Subcutaneous abdominal adipose tissue (tissue), 5 donors: Measurements from ENCODE around the gene PLCB2.

Experiments
- H3K27ac ChIP-seq: one replicate; pipeline ENCODE4 v1.7.0; 2013; ENCODE audit warnings: low read depth, mild to moderate bottlenecking, inconsistent platforms, low read length, moderate library complexity
- H3K27me3 ChIP-seq, 5 donors: one replicate each; pipeline ENCODE4 v1.7.0; 2013; ENCODE audit warnings: low read length in 5 of 5, inconsistent platforms in 1 of 5; ENCODE audit not compliant: control insufficient read depth in 5 of 5, insufficient read depth in 4 of 5
- H3K36me3 ChIP-seq, 5 donors: one replicate each; pipeline ENCODE4 v1.7.0; 2013; ENCODE audit warnings: low read length in 5 of 5; ENCODE audit not compliant: control insufficient read depth in 5 of 5, insufficient read depth in 5 of 5
- H3K4me1 ChIP-seq, 5 donors: one replicate each; pipeline ENCODE4 v1.7.0; 2013; ENCODE audit warnings: low read length in 5 of 5, mild to moderate bottlenecking in 3 of 5, moderate library complexity in 1 of 5; ENCODE audit not compliant: control insufficient read depth in 5 of 5, insufficient read depth in 5 of 5
- H3K4me3 ChIP-seq, 5 donors: one replicate each; pipeline ENCODE4 v1.7.0; 2013; ENCODE audit warnings: low read length in 5 of 5, low read depth in 1 of 5
- H3K9ac ChIP-seq, 5 donors: one replicate each; pipeline ENCODE4 v1.7.0; 2013; ENCODE audit warnings: low read length in 5 of 5, mild to moderate bottlenecking in 4 of 5, moderate library complexity in 3 of 5
- H3K9me3 ChIP-seq, 5 donors: one replicate each; pipeline ENCODE4 v1.7.0; 2013; ENCODE audit warnings: low read length in 5 of 5; ENCODE audit not compliant: control insufficient read depth in 5 of 5
- donor health status: healthy.
- donor health status: healthy.
- donor health status: healthy.
- donor health status: healthy.
- donor health status: healthy.

The PLCB2 gene

DNA sequence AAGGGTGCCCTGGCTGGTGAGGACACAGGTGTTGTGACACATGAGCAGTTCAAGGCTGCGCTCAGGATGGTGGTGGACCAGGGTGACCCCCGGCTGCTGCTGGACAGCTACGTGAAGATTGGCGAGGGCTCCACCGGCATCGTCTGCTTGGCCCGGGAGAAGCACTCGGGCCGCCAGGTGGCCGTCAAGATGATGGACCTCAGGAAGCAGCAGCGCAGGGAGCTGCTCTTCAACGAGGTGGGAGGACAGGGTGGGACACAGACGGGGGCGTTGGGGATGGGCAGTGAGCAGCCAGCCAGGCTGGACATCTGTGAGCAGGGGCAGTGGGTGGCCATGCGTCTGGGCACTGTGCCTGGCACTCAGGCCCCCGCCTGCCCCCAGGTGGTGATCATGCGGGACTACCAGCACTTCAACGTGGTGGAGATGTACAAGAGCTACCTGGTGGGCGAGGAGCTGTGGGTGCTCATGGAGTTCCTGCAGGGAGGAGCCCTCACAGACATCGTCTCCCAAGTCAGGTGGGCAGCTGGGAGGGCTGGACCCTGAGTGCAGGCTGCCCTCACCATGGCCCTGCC lies 35.2 kb downstream of the PLCB2 start:
- Histone ChIP-seq H3K9me3 (no peaks in the 10 kb centered on the region), H3K4me3 (no peak overlapping the region), H3K27ac (no peak overlapping the region), H3K9ac (no peak overlapping the region), H3K36me3 (no peaks in the 10 kb centered on the region), H3K4me1 (peaks cover 0 to 21% (median under 1%) of the 10 kb centered on the region in 5 donors), H3K27me3 (peaks cover 0 to 7% (median 2%) of the 10 kb centered on the region in 5 donors)

DNA sequence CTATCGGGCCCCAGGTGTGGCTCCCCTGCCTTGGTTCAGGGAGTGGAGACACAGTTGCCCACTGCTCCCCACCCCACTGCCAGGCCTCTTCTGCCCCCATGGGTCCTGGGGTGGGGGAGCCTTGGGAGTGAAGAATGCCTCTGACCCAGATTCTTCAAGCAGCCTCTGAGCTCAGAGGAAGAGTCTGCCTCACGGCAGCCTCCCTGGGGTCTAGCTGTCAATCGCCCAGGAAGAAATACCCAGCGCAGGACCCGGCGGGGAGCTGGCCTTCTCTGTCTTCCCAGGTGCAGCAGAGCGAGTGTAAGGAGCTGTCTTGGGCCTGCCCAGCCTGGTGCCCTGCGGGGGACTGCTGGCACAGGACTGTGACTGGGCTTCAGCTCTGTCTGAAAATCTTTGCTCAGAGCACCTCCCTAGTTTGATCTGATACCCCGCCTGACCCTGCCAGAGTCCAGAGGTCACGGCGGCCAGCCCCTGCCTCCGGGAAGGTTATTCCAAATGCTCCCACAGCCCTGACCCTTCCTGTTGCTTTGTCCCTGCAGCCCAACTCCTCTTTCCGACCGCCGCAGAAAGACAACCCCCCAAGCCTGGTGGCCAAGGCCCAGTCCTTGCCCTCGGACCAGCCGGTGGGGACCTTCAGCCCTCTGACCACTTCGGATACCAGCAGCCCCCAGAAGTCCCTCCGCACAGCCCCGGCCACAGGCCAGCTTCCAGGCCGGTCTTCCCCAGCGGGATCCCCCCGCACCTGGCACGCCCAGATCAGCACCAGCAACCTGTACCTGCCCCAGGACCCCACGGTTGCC lies 35.9 kb downstream of the PLCB2 start:
- no peak overlapping the region for H3K9ac ChIP-seq
- no peak overlapping the region for H3K4me3 ChIP-seq
- peaks cover 0 to 14% (median 0%) of the 10 kb centered on the region in 5 donors for H3K4me1 ChIP-seq
- no peak overlapping the region for H3K27ac ChIP-seq
- H3K27me3 ChIP-seq = peaks cover 0 to 6% (median 0%) of the 10 kb centered on the region in 5 donors
- H3K9me3 ChIP-seq = no peaks in the 10 kb centered on the region
- H3K36me3 ChIP-seq = no peaks in the 10 kb centered on the region

DNA sequence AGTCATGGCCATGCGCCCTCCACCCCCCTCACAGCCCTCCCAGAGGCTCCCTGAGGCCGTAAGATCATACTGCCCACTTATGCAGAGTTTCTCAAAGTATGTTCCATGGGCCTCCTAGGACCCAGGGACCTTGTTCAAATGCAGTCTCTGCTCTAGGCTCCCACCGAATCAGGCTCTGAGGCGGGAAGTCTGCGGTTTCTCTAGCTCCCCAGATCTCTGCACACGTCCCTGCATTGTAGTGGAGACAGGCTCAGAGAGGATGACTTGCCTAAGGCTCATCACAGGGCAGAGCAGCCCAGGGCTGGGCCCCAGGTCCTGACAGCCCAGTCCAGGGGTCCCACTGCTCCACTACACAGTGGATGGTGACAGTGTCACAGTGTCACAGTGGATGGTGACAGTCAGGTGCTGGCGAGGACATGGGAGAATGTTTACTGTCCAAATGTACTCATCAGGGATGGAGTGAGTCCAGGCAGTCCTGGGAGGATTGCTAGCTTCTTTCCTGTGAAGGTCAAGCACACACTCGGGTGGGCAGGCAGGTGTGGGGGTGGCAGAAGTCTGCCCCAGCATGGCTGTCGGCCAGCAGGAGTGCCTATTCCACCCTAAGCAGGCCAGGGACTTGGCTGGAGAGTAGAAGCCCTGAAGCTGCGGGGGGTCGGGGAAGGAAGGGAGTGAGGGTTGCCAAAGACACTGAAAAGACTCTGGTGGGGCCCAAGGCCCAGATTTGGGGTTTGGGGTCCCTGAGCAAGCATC lies 37.3 kb downstream of the PLCB2 start:
- Histone ChIP-seq H3K27me3 (peaks cover 2 to 14% (median 7%) of the 10 kb centered on the region in 5 donors), H3K4me3 (no peak overlapping the region), H3K9ac (peak overlapping the region in 1 of 5 donors; percentile 8), H3K9me3 (no peaks in the 10 kb centered on the region), H3K4me1 (peaks cover 0 to 10% (median 0%) of the 10 kb centered on the region in 5 donors), H3K27ac (no peak overlapping the region), H3K36me3 (no peaks in the 10 kb centered on the region)

DNA sequence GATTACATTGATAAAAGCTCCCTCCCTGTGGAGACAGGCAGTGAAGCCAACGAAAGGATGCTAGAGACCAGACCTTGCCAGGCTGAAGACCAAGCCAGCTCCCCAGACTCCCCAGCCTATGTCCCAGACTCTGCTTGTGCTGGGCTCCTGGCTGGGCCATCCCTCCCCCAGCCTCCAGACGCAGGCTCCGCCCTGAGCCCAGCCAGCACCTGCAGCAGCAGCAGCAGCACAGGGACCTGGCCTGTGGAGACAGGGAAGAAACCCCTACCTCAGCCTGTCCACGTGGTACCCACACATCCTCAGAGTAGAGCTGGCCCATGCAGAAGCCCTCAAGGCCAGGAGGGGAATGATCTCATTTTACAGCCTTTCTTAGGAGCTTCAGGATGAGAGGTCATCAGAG lies 38.1 kb downstream of the PLCB2 start:
- Histone ChIP-seq H3K9me3 (no peaks in the 10 kb centered on the region), H3K9ac (peak overlapping the region in 1 of 5 donors; percentile 8), H3K27me3 (peaks cover 2 to 14% (median 10%) of the 10 kb centered on the region in 5 donors), H3K4me1 (peaks cover 0 to 7% (median 0%) of the 10 kb centered on the region in 5 donors), H3K27ac (no peak overlapping the region), H3K36me3 (no peaks in the 10 kb centered on the region), H3K4me3 (no peak overlapping the region)

DNA sequence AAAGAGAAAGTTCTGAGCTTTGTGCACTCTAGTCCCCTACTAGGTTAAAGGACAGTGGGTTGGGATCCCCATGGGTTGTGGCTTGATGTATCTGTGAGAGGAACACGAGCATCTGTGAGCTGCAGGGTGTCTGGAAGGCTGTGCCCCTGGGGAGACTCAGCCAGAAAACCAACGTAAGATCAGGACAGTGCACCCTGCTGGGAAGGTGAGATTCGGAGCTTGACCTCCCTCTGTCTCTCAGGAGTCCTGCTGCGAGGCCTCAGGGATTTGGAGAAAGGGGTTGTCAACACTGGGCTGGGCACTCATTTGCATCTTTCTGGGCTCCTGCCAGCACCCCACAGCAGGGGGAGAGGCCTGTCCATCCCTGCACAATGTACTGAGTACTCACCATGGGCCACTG lies 40.1 kb downstream of the PLCB2 start:
- H3K36me3 ChIP-seq = no peaks in the 10 kb centered on the region
- H3K4me1 ChIP-seq = peaks cover 0 to 7% (median 0%) of the 10 kb centered on the region in 5 donors
- no peak overlapping the region for H3K27ac ChIP-seq
- no peak overlapping the region for H3K9ac ChIP-seq
- peaks cover 2 to 18% (median 10%) of the 10 kb centered on the region in 5 donors for H3K27me3 ChIP-seq
- H3K9me3 ChIP-seq = no peaks in the 10 kb centered on the region
- H3K4me3 ChIP-seq = no peak overlapping the region

DNA sequence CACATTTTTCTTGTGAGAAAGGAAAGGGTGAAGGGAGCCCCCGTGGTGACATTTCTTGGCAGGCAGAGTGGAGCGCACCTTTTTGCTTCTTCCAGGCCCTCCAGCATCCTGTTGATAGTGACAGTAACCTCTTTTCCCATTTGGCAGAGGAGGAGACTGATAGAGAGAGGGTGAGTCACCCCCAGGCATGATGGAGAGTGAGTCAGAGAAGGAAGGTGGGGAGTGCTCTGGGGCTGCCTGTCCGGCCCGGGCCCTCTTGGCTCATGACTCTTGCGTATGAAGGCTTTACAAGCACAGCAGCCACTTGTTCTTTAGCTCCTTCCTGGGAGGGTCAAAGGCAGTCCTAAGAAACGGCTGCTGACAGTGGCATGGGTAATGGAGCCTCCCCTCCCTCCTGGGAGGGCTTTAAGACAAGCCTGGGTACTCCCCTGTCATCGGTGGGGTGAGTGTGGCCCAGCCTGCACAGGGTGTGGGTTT lies 40.9 kb downstream of the PLCB2 start:
- Histone ChIP-seq H3K4me1 (peaks cover 0 to 7% (median 0%) of the 10 kb centered on the region in 5 donors), H3K4me3 (no peak overlapping the region), H3K9me3 (no peaks in the 10 kb centered on the region), H3K36me3 (no peaks in the 10 kb centered on the region), H3K9ac (no peak overlapping the region), H3K27ac (no peak overlapping the region), H3K27me3 (peaks cover 2 to 18% (median 10%) of the 10 kb centered on the region in 5 donors)

DNA sequence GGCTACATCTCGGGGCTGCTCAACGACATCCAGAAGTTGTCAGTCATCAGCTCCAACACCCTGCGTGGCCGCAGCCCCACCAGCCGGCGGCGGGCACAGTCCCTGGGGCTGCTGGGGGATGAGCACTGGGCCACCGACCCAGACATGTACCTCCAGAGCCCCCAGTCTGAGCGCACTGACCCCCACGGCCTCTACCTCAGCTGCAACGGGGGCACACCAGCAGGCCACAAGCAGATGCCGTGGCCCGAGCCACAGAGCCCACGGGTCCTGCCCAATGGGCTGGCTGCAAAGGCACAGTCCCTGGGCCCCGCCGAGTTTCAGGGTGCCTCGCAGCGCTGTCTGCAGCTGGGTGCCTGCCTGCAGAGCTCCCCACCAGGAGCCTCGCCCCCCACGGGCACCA lies 41.9 kb downstream of the PLCB2 start:
- Histone ChIP-seq H3K9me3 (no peaks in the 10 kb centered on the region), H3K36me3 (no peaks in the 10 kb centered on the region), H3K27ac (no peak overlapping the region), H3K4me1 (peaks cover 0 to 7% (median 0%) of the 10 kb centered on the region in 5 donors), H3K27me3 (peaks cover 2 to 18% (median 10%) of the 10 kb centered on the region in 5 donors), H3K9ac (no peak overlapping the region), H3K4me3 (no peak overlapping the region)

DNA sequence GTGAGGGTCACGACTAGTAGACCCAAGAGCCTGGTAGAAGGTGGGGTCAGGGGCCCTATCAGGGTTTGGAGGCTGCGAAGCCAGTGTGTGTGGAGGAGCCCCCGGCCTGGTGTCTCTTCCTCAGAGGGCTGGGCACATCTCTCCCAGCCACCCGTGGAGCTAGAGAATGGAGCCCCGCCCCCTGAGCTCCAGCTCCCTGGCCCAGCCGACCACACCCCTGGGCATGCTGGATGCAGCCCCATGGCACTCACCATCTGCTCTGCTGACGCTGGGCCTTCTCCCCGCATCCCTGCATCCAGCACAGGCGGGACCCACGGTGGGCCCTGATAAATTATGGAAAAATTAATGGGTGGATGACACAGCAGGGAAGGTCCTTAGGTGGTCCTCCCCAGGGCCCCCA lies 42.4 kb downstream of the PLCB2 start:
- Histone ChIP-seq H3K36me3 (no peaks in the 10 kb centered on the region), H3K4me3 (no peak overlapping the region), H3K9me3 (no peaks in the 10 kb centered on the region), H3K27ac (no peak overlapping the region), H3K9ac (no peak overlapping the region), H3K27me3 (peaks cover 2 to 18% (median 10%) of the 10 kb centered on the region in 5 donors), H3K4me1 (peaks cover 0 to 7% (median 0%) of the 10 kb centered on the region in 5 donors)

DNA sequence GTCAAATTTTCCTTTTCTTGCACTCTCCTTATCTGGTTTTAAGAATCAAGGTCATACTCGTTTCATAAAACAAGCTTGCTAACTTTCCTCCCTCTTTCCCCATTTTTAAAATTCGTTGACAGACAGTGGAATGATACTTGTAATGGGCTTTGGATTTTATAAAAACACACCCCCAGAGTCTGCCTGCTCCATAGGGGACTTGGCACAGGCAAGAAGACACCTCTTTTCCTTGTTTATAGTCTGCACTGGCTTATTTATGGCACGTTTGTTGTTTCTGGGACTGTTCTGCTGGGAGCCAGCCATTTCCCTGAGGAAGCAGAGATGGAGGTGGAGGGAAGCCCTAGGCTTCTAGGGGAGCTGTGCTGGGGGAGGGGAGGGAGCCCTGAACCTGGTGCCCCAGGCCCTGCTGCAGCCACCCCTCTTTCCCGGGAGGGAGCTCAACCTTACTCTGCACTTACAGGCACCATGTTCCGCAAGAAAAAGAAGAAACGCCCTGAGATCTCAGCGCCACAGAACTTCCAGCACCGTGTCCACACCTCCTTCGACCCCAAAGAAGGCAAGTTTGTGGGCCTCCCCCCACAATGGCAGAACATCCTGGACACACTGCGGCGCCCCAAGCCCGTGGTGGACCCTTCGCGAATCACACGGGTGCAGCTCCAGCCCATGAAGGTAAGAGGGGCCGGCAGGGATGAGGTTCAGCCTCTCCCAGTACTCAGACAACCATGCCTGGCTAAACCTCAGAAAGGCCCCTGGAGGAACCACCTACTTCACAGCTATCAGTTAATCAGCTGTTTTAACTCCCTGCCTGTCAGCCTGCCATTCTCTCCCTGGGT lies 43.2 kb downstream of the PLCB2 start:
- Histone ChIP-seq H3K4me3 (no peak overlapping the region), H3K9me3 (no peaks in the 10 kb centered on the region), H3K9ac (no peak overlapping the region), H3K36me3 (no peaks in the 10 kb centered on the region), H3K27me3 (peaks cover 2 to 18% (median 10%) of the 10 kb centered on the region in 5 donors), H3K27ac (no peak overlapping the region), H3K4me1 (peaks cover 0 to 7% (median 0%) of the 10 kb centered on the region in 5 donors)
